Measurements from ENCODE around the gene PGLYRP2. TPM values are rescaled to one million over a fixed set of nuclear protein-coding genes. Genes with fewer than 3 reads are reported as not detected.

The PGLYRP2 gene
- polyA plus RNA-seq, 1 experiment, result not detected

DNA sequence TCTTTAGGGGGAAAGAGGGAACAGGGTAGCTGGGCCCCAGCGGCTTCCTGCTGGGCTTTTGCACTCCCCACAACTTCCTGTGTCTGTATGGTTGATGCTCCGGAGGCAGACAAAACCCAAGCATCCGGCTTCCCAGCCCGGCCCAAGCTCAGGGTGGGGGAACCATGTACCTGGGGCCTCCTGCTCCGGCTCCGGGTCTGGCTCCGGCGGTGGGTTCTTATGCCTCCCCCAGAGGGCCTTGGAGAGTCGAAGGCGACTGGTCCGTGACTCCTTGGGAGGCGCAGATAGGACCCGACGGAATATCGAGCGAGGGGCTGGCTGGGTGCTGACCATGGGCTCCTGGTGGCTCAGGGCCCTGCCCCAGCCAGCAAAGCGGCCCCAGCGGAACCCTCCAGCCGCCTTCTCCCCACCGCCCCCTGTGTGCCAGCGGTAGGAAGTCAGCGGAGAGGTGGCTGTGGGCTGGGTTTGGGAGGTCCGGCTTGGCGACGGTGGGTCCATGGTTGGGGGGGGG lies 15.4 kb downstream of the PGLYRP2 start:
- Histone ChIP-seq H3K36me3 (ENCODE audit: control insufficient read depth, insufficient read depth, low read length) (no peaks in the 10 kb centered on the region), H3K27me3 (ENCODE audit: control insufficient read depth, insufficient read depth, low read length) (peaks cover 5% of the 10 kb centered on the region), H3K4me3 (ENCODE audit: low read depth, low read length) (no peak overlapping the region)
- DNase-seq (ENCODE audit: low read depth), result no peak
- ChIA-PET POLR2A (no interaction called here), CTCF (no interaction called here)
- TF ChIP-seq, protein P1, sequence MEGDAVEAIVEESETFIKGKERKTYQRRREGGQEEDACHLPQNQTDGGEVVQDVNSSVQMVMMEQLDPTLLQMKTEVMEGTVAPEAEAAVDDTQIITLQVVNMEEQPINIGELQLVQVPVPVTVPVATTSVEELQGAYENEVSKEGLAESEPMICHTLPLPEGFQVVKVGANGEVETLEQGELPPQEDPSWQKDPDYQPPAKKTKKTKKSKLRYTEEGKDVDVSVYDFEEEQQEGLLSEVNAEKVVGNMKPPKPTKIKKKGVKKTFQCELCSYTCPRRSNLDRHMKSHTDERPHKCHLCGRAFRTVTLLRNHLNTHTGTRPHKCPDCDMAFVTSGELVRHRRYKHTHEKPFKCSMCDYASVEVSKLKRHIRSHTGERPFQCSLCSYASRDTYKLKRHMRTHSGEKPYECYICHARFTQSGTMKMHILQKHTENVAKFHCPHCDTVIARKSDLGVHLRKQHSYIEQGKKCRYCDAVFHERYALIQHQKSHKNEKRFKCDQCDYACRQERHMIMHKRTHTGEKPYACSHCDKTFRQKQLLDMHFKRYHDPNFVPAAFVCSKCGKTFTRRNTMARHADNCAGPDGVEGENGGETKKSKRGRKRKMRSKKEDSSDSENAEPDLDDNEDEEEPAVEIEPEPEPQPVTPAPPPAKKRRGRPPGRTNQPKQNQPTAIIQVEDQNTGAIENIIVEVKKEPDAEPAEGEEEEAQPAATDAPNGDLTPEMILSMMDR (IDR thresholded peaks at IDR 0.05; ENCODE audit: insufficient read depth, low read depth, low read length), result no peak

DNA sequence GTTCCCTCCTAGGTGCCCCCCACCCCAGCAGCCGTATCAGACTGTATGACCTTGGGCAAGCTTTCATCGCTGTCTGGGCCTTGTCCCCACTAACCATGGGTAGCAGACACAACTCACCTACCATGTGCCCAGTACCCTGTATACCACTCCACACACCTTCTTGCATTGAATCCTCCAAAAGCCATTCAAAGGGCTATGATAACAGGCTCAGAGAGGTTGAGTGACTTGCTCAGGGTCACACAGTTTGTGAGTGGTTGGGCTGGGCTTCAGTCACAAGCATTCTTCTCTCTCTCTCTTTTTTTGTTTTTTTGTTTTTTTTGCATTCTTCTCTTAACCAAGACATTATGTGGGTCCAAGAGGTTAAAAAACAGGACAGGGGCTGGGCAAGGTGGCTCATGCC lies 17.6 kb downstream of the PGLYRP2 start:
- ChIA-PET CTCF (interaction anchor here (0.6 kb wide), 1 partner anchor 416 kb away, joined by 3 read pairs; no protein-coding TSS in a partner anchor), POLR2A (no interaction called here)
- Histone ChIP-seq H3K27me3 (ENCODE audit: control insufficient read depth, insufficient read depth, low read length) (peaks cover 9% of the 10 kb centered on the region), H3K4me3 (ENCODE audit: low read depth, low read length) (no peak overlapping the region), H3K36me3 (ENCODE audit: control insufficient read depth, insufficient read depth, low read length) (no peaks in the 10 kb centered on the region)
- TF ChIP-seq, protein P1 (IDR thresholded peaks at IDR 0.05; ENCODE audit: insufficient read depth, low read depth, low read length), result no peak
- no peak for DNase-seq (ENCODE audit: low read depth)

DNA sequence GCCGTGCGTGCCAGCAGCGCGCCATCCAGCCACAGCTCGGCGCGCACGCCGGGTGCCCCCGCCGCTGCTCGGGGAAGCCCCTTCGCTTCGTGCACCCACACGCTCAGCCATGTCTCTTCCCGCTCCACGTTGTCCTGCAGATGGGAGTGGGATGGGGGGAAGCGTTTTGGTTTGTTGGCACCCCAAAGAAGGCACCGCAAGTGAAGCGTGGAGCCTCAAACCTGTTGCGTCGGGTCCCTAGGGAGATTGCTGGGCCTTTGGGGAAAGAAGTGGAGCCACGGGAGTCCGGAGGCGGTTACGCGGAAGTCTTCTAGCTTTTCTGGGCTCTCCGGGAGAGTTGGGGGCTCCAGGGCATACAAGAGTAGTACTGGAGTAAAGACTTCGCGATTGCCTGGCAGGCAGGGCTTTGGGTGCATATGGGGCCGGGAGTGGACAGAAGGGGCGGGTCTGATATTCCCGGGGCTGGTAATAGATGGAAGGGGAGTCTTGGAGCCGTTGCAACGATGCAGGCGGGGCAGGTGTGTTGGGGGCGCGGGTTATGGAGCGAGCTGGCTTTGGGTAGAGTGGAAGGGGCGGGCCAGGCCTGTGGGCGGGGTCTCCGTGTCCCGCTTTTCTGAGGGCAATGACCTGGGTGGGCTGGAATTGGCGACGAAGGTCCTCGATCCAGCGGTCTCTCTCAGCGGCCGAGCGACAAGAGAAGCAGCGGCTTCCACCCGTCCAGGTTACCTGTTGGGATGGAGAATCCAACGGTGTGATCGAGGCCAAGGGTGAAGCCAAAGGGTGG lies 21.4 kb downstream of the PGLYRP2 start:
- no peaks in the 10 kb centered on the region for H3K36me3 ChIP-seq (ENCODE audit: control insufficient read depth, insufficient read depth, low read length)
- ChIA-PET POLR2A (no interaction called here), CTCF (no interaction called here)
- H3K27me3 ChIP-seq (ENCODE audit: control insufficient read depth, insufficient read depth, low read length), result peaks cover 13% of the 10 kb centered on the region
- H3K4me3 ChIP-seq (ENCODE audit: low read depth, low read length), result no peak overlapping the region
- DNase-seq (ENCODE audit: low read depth), result no peak
- TF ChIP-seq, protein P1 (IDR thresholded peaks at IDR 0.05; ENCODE audit: insufficient read depth, low read depth, low read length), result no peak

DNA sequence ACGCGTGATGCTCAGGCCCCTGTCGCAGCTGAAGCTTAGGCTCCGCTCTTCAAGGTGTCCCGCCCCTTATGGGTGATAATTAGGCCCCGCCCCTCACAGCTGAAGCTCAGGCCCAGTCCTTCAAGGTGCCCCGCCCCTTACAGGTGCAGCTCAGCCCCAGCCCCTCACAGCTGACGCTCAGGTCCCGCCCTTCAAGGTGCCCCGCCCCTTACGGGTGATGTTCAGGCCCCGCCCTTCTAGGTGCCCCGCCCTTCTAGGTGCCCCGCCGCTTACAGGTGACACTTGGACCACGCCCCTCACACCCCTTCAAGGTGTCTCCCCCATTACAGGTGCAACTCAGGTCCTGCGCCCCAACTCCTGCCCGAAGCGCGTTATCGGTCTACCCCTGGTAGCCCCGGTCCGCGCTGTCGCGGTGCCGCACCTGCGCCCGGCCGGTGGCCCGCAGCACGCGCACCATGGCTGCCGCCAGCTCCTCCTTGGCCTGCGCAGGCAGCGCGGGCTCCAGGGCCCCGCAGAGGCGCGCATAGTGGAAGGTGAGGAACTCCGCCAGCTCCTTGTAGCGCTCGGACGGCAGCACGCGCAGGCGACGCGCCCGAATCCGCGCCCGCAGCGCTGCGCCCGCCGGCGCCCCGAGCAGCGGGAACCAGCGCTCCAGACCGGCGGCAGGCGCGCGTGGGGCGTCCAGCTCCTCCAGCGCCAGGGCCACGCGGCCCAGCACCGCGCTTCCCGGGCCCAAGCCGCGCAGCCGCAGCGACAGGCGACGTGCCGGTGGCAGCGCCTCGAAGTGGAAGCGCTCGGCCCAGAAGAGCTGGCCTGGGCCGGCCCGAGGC lies 22.2 kb downstream of the PGLYRP2 start:
- DNase-seq (ENCODE audit: low read depth), result no peak
- H3K27me3 ChIP-seq (ENCODE audit: control insufficient read depth, insufficient read depth, low read length), result peaks cover 13% of the 10 kb centered on the region
- POLR2A ChIA-PET, result no interaction called here
- H3K36me3 ChIP-seq (ENCODE audit: control insufficient read depth, insufficient read depth, low read length), result no peaks in the 10 kb centered on the region
- TF ChIP-seq, protein P1 (IDR thresholded peaks at IDR 0.05; ENCODE audit: insufficient read depth, low read depth, low read length), result no peak
- CTCF ChIA-PET, result interaction anchor here (1.2 kb wide), 1 partner anchor 19 kb away, joined by 3 read pairs; no protein-coding TSS in a partner anchor
- H3K4me3 ChIP-seq (ENCODE audit: low read depth, low read length), result no peak overlapping the region

DNA sequence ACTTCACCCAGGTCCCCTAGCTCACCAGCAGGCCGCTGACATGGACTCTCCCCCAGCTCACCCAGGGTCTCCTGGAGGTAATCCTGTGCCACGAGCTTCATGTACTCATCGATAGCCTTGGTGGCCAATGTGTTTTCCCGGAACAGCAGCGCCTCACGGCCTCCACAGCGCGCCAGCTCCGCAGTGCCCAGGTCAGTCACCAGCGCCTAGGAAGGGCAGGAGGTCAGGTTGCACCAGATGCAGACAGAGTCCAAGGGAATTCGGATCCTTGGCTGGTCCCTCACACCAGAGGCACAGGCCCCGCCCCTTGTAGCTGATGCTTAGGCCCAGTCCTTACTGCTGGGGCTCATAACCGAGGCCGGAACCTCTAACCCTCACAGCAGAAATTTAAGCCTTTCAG lies 22.9 kb downstream of the PGLYRP2 start:
- DNase-seq (ENCODE audit: low read depth), result no peak
- CTCF ChIA-PET, result interaction anchor here (1.2 kb wide), 1 partner anchor 19 kb away, joined by 3 read pairs; no protein-coding TSS in a partner anchor
- Histone ChIP-seq H3K27me3 (ENCODE audit: control insufficient read depth, insufficient read depth, low read length) (peaks cover 12% of the 10 kb centered on the region), H3K4me3 (ENCODE audit: low read depth, low read length) (no peak overlapping the region), H3K36me3 (ENCODE audit: control insufficient read depth, insufficient read depth, low read length) (no peaks in the 10 kb centered on the region)
- POLR2A ChIA-PET, result no interaction called here
- TF ChIP-seq, protein P1 (IDR thresholded peaks at IDR 0.05; ENCODE audit: insufficient read depth, low read depth, low read length), result no peak
